DND-41 (cell line): ENCODE results near the gene CTU2.

Experiments used
- ATAC-seq: fragments of 200-7000 bp; cut with Tn5 transposase; 3 replicates; pipeline ENCODE4 v1.9.1; 2021; ENCODE audit warnings: low read depth; ENCODE audit not compliant: insufficient read depth
- DNase-seq: peaks from one replicate; pipeline ENCODE4 v3.0.0-alpha.2; 2020
- H2AFZ ChIP-seq: 2 replicates; pipeline ENCODE4 v1.6.0; 2012; ENCODE audit warnings: low read depth, low read length
- H3K27ac ChIP-seq: 2 replicates; pipeline ENCODE4 v1.5.1; 2012; ENCODE audit warnings: low read length, inconsistent platforms
- H3K27me3 ChIP-seq: fragments of 200-600 bp; sonication (generic); 2 replicates; pipeline ENCODE4 v1.6.0; 2012; ENCODE audit warnings: low read length, mild to moderate bottlenecking, inconsistent platforms; ENCODE audit not compliant: insufficient read depth, poor library complexity
- H3K36me3 ChIP-seq: 2 replicates; pipeline ENCODE4 v1.5.1; 2012; ENCODE audit warnings: low read length, inconsistent platforms; ENCODE audit not compliant: insufficient read depth
- H3K4me1 ChIP-seq: 2 replicates; pipeline ENCODE4 v1.5.1; 2012; ENCODE audit warnings: mild to moderate bottlenecking, low read length; ENCODE audit not compliant: insufficient read depth
- H3K4me2 ChIP-seq: 2 replicates; pipeline ENCODE4 v1.6.0; 2012; ENCODE audit warnings: mild to moderate bottlenecking, moderate library complexity, low read length, inconsistent platforms; ENCODE audit not compliant: insufficient read depth
- H3K4me3 ChIP-seq, 2 experiments: fragments of 200-600 bp in 1 of 2; shearing (Covaris generic) in 1 of 2; 2 replicates each; pipeline ENCODE4 v1.5.1; 2012 to 2016; ENCODE audit warnings: inconsistent platforms in 2 of 2, low read length in 2 of 2, mild to moderate bottlenecking in 2 of 2, low read depth in 1 of 2, moderate library complexity in 1 of 2
- H3K79me2 ChIP-seq: 2 replicates; pipeline ENCODE4 v1.6.0; 2012; ENCODE audit warnings: low read length, inconsistent platforms; ENCODE audit not compliant: insufficient read depth
- H3K9ac ChIP-seq: 2 replicates; pipeline ENCODE4 v1.6.0; 2012; ENCODE audit warnings: low read depth, mild to moderate bottlenecking, inconsistent platforms, low read length, moderate library complexity
- H3K9me3 ChIP-seq: 2 replicates; pipeline ENCODE4 v1.5.1; 2012; ENCODE audit warnings: low read length, moderate library complexity, mild to moderate bottlenecking, inconsistent platforms; ENCODE audit not compliant: insufficient read depth, severe bottlenecking
- H4K20me1 ChIP-seq: 2 replicates; pipeline ENCODE4 v1.6.0; 2012; ENCODE audit warnings: low read length; ENCODE audit not compliant: insufficient read depth
- EZH2 ChIP-seq: IDR thresholded peaks from 3 replicates; pipeline ENCODE4 v1.6.1; 2012; ENCODE audit warnings: borderline replicate concordance, low read depth, mild to moderate bottlenecking, moderate library complexity, low read length, inconsistent platforms; ENCODE audit not compliant: severe bottlenecking
- TF ChIP-seq, protein P1 (sequence below): IDR thresholded peaks from 2 replicates; pipeline ENCODE4 v1.5.1; 2012; ENCODE audit warnings: borderline replicate concordance, low read length, moderate library complexity, mild to moderate bottlenecking; ENCODE audit not compliant: poor library complexity, severe bottlenecking; ENCODE audit errors: extremely low read depth

The CTU2 gene

DNA sequence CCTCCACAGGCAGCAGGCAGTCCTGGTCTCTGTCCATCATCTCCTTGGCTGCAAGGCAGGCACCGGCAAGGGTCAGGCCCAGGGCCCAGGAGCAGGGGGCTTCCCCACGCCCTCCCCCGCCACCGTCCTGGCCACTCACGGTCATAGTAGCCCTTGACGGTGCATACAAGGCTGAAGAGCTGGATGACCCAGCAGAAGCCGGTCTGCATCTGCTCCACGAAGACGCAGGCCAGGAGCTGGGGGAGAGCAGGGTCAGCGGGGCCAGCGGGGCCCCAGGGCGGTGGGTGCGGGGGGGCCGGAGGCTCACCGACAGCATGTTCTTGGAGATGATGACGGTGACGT, 20.1 kb downstream of the CTU2 start:
- H3K27ac ChIP-seq: no peak overlapping the region
- H3K79me2 ChIP-seq: no peaks in the 10 kb centered on the region
- H3K9me3 ChIP-seq: no peaks in the 10 kb centered on the region
- no peak for DNase-seq
- peaks cover 78% of the 10 kb centered on the region for H3K36me3 ChIP-seq
- no peak for ATAC-seq
- no peak overlapping the region for H3K9ac ChIP-seq
- no peak overlapping the region for H3K4me3 ChIP-seq
- peaks cover 11% of the 10 kb centered on the region for H4K20me1 ChIP-seq
- H3K4me2 ChIP-seq: no peak overlapping the region
- no peaks in the 10 kb centered on the region for H3K27me3 ChIP-seq
- H3K4me1 ChIP-seq: no peaks in the 10 kb centered on the region
- H2AFZ ChIP-seq: no peak overlapping the region
- TF ChIP-seq, protein P1, sequence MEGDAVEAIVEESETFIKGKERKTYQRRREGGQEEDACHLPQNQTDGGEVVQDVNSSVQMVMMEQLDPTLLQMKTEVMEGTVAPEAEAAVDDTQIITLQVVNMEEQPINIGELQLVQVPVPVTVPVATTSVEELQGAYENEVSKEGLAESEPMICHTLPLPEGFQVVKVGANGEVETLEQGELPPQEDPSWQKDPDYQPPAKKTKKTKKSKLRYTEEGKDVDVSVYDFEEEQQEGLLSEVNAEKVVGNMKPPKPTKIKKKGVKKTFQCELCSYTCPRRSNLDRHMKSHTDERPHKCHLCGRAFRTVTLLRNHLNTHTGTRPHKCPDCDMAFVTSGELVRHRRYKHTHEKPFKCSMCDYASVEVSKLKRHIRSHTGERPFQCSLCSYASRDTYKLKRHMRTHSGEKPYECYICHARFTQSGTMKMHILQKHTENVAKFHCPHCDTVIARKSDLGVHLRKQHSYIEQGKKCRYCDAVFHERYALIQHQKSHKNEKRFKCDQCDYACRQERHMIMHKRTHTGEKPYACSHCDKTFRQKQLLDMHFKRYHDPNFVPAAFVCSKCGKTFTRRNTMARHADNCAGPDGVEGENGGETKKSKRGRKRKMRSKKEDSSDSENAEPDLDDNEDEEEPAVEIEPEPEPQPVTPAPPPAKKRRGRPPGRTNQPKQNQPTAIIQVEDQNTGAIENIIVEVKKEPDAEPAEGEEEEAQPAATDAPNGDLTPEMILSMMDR: no peak
- TF ChIP-seq EZH2: no peak

DNA sequence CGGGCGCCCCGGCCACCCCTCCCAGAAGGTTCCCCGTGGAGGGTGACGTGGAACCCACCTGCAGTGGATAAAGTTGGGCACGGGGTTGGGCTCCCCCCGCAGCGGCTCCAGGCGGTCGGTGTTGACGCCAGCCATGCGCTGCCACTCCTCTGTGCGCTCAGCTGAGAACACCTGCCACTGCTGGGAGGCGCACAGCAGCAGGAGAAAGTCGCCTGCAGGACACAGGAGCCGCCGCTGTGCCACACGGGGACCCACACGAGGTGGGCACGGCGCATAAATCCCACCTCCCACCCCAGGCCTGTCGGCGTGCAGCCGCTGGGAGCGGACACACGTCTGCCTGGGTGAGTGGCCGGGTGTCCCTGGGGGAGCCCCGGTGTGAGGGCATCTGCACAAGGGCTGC, 20.7 kb downstream of the CTU2 start:
- no peak for ATAC-seq

DNA sequence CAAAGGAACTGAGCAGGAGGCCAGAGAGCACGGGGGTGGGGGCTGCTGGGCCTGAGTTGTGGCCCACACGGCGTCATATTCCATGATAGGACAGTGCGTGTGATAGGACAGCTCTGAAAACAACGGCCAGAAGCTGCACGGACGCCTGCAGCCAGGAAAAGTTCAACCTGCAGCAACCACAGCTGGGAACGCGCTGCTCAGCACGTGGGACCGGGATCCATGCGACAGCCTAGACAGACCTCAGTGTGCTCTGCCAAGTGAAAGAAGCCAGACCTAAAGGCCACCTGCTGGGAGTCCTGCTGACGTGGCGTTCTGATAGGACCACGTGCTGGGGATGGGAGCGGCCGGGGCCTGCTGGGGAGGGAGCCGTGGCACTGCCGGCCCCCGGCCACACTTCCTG, 21.6 kb downstream of the CTU2 start:
- Histone ChIP-seq H2AFZ (no peak overlapping the region), H3K36me3 (peaks cover 78% of the 10 kb centered on the region), H4K20me1 (peaks cover 12% of the 10 kb centered on the region), H3K4me3 (no peak overlapping the region), H3K79me2 (no peaks in the 10 kb centered on the region), H3K9ac (no peak overlapping the region), H3K27me3 (no peaks in the 10 kb centered on the region), H3K27ac (no peak overlapping the region), H3K4me2 (no peak overlapping the region), H3K9me3 (no peaks in the 10 kb centered on the region), H3K4me1 (no peaks in the 10 kb centered on the region)
- TF ChIP-seq, protein P1: no peak
- TF ChIP-seq EZH2: no peak
- DNase-seq: no peak
- ATAC-seq: no peak

More for the DNA sequence above, 20.7 kb downstream of the CTU2 start:
- no peak overlapping the region for H3K4me2 ChIP-seq
- H3K27me3 ChIP-seq: no peaks in the 10 kb centered on the region
- peaks cover 14% of the 10 kb centered on the region for H4K20me1 ChIP-seq
- H3K9ac ChIP-seq: no peak overlapping the region
- H3K79me2 ChIP-seq: no peaks in the 10 kb centered on the region
- H3K36me3 ChIP-seq: peaks cover 78% of the 10 kb centered on the region
- no peak overlapping the region for H3K4me3 ChIP-seq
- no peaks in the 10 kb centered on the region for H3K4me1 ChIP-seq
- no peak for DNase-seq
- no peak overlapping the region for H2AFZ ChIP-seq
- no peak for TF ChIP-seq EZH2
- TF ChIP-seq, protein P1: no peak
- no peak overlapping the region for H3K27ac ChIP-seq
- H3K9me3 ChIP-seq: no peaks in the 10 kb centered on the region
